CD8-positive, alpha-beta memory T cell (primary cell): ENCODE results near the gene CHST11. TPM values are rescaled to one million over a fixed set of nuclear protein-coding genes. Genes with fewer than 3 reads are reported as not detected.

ENCODE experiments used
- CTCF ChIA-PET: fragments of 350-600 bp; sonication (Branson Sonifier 250); formaldehyde crosslinking; loops from one replicate; lab custom pipeline; 2021; ENCODE audit warnings: antibody characterized with exemption; lab: Charles Lee
- POLR2A ChIA-PET: fragments of 350-600 bp; sonication (Branson Sonifier 250); formaldehyde crosslinking; loops from one replicate; lab custom pipeline; 2021; ENCODE audit warnings: antibody characterized with exemption; lab: Charles Lee
- DNase-seq, 5 donors: peaks; one replicate each; pipeline versions ENCODE4 v3.0.0 to v3.0.0-alpha.2; 2020 to 2022; ENCODE audit warnings: mixed read lengths in 1 of 5
- H3K27ac ChIP-seq: one replicate; pipeline ENCODE4 v1.7.0; 2013; ENCODE audit warnings: low read depth, mild to moderate bottlenecking, low read length, moderate library complexity
- H3K27me3 ChIP-seq: 2 replicates; pipeline ENCODE4 v1.7.0; 2013; ENCODE audit warnings: low read length, mild to moderate bottlenecking; ENCODE audit not compliant: insufficient read depth, poor library complexity, severe bottlenecking
- H3K36me3 ChIP-seq: 2 replicates; pipeline ENCODE4 v1.7.0; 2013; ENCODE audit warnings: mild to moderate bottlenecking, low read length, moderate library complexity; ENCODE audit not compliant: insufficient read depth
- H3K4me1 ChIP-seq: 2 replicates; pipeline ENCODE4 v1.7.0; 2013; ENCODE audit warnings: mild to moderate bottlenecking, low read length, moderate library complexity; ENCODE audit not compliant: insufficient read depth
- H3K4me3 ChIP-seq: 2 replicates; pipeline ENCODE4 v1.7.0; 2013; ENCODE audit warnings: mild to moderate bottlenecking, low read length
- H3K9me3 ChIP-seq: 2 replicates; pipeline ENCODE4 v1.7.0; 2013; ENCODE audit warnings: mild to moderate bottlenecking, low read length
- H3K27ac Mint-ChIP-seq, 8 donors: one replicate each; pipeline ENCODE4 v1.8.0; 2020 to 2021; ENCODE audit warnings: mixed read lengths in 8 of 8, mild to moderate bottlenecking in 6 of 8, inconsistent platforms in 3 of 8, moderate library complexity in 3 of 8
- H3K27me3 Mint-ChIP-seq, 2 donors: one replicate each; pipeline ENCODE4 v1.8.0; 2020 to 2021; ENCODE audit warnings: mixed read lengths in 2 of 2, mild to moderate bottlenecking in 1 of 2, moderate library complexity in 1 of 2
- H3K36me3 Mint-ChIP-seq, 3 donors: one replicate each; pipeline ENCODE4 v1.8.0; 2020 to 2021; ENCODE audit warnings: mixed read lengths in 3 of 3, inconsistent platforms in 1 of 3, mild to moderate bottlenecking in 1 of 3
- H3K4me1 Mint-ChIP-seq, 3 donors: one replicate each; pipeline ENCODE4 v1.8.0; 2020 to 2021; ENCODE audit warnings: mixed read lengths in 3 of 3, inconsistent platforms in 1 of 3, mild to moderate bottlenecking in 1 of 3
- H3K4me3 Mint-ChIP-seq, 7 donors: one replicate each; pipeline ENCODE4 v1.8.0; 2020 to 2021; ENCODE audit warnings: mixed read lengths in 7 of 7, mild to moderate bottlenecking in 6 of 7, moderate library complexity in 4 of 7, inconsistent platforms in 2 of 7
- H3K9me3 Mint-ChIP-seq, 5 donors: one replicate each; pipeline ENCODE4 v1.8.0; 2020 to 2022; ENCODE audit warnings: mixed read lengths in 5 of 5, mild to moderate bottlenecking in 3 of 5, moderate library complexity in 2 of 5, inconsistent platforms in 1 of 5
- polyA plus RNA-seq: library from polyadenylated mRNA; unstranded; fragments of 300-500 nt; fragmentation: Illumina TruSeq; gene quantifications from one replicate; pipeline ENCODE4 v1.2.3, GENCODE V29; 2021
- total RNA-seq, 2 experiments: library from RNA; stranded (reverse); gene quantifications; one replicate each; pipeline ENCODE4 v1.2.3, GENCODE V29; 2021

CHST11 gene
- total and polyA plus RNA-seq, 3 experiments from 2014 or later = 47.8 to 76.8 (median 51.5) TPM

- Mint-ChIP-seq H3K4me1 (peaks cover 77 to 93% (median 82%) of the 10 kb centered on the region in 3 donors), H3K27ac (peak overlapping the region; percentile 68 to 91 (median 78)), H3K36me3 (peaks cover 0 to 7% (median 2%) of the 10 kb centered on the region in 3 donors), H3K9me3 (no peaks in the 10 kb centered on the region), H3K27me3 (peaks cover 0 to 1% of the 10 kb centered on the region in 2 donors), H3K4me3 (peak overlapping the region in 6 of 7 donors; percentile 23 to 79 (median 53))
- CTCF ChIA-PET = interaction anchor here (0.8 to 3.6 kb wide), 4 partner anchors 9 to 357 kb away, joined by 3 to 15 read pairs (median 4); no protein-coding TSS in a partner anchor
- POLR2A ChIA-PET = no interaction called here
- Histone ChIP-seq H3K36me3 (no peaks in the 10 kb centered on the region), H3K9me3 (no peaks in the 10 kb centered on the region), H3K4me3 (no peak overlapping the region), H3K27ac (no peak overlapping the region), H3K4me1 (peaks cover 51% of the 10 kb centered on the region), H3K27me3 (no peaks in the 10 kb centered on the region)
- no peak for DNase-seq
Observed at GRCh38 chr12:104738776-104739642, 282.3 kb downstream of the CHST11 start.

GRCh38 chr12:104740668-104741067 lies 283.9 kb downstream of the CHST11 start:
- no peak for DNase-seq
- Histone ChIP-seq H3K36me3 (no peaks in the 10 kb centered on the region), H3K27ac (no peak overlapping the region), H3K4me1 (peaks cover 42% of the 10 kb centered on the region), H3K27me3 (no peaks in the 10 kb centered on the region), H3K4me3 (peak overlapping the region; percentile 16), H3K9me3 (no peaks in the 10 kb centered on the region)
- Mint-ChIP-seq H3K4me3 (peak overlapping the region; percentile 1 to 87 (median 74)), H3K9me3 (no peaks in the 10 kb centered on the region), H3K27ac (peak overlapping the region; percentile 69 to 95 (median 88)), H3K36me3 (peaks cover 0 to 7% (median 2%) of the 10 kb centered on the region in 3 donors), H3K4me1 (peaks cover 77 to 93% (median 81%) of the 10 kb centered on the region in 3 donors), H3K27me3 (peaks cover 0 to 1% of the 10 kb centered on the region in 2 donors)
- ChIA-PET CTCF (interaction anchor here (1.7 to 3.6 kb wide), 4 partner anchors 10 to 359 kb away, joined by 4 to 15 read pairs (median 4); no protein-coding TSS in a partner anchor), POLR2A (no interaction called here)

- H3K36me3 Mint-ChIP-seq = peaks cover 0 to 7% (median 2%) of the 10 kb centered on the region in 3 donors
- peaks cover 77 to 93% (median 81%) of the 10 kb centered on the region in 3 donors for H3K4me1 Mint-ChIP-seq
- H3K36me3 ChIP-seq = no peaks in the 10 kb centered on the region
- no peaks in the 10 kb centered on the region for H3K27me3 ChIP-seq
- CTCF ChIA-PET = interaction anchor here (1.7 to 3.6 kb wide), 4 partner anchors 11 to 359 kb away, joined by 4 to 15 read pairs (median 4); no protein-coding TSS in a partner anchor
- H3K4me3 ChIP-seq = peak overlapping the region; percentile 16
- no peaks in the 10 kb centered on the region for H3K9me3 ChIP-seq
- peak overlapping the region; percentile 1 to 87 (median 74) for H3K4me3 Mint-ChIP-seq
- H3K4me1 ChIP-seq = peaks cover 39% of the 10 kb centered on the region
- DNase-seq = no peak
- H3K27ac ChIP-seq = no peak overlapping the region
- POLR2A ChIA-PET = no interaction called here
- peak overlapping the region; percentile 69 to 95 (median 88) for H3K27ac Mint-ChIP-seq
- peaks cover 0 to under 1% of the 10 kb centered on the region in 2 donors for H3K27me3 Mint-ChIP-seq
- H3K9me3 Mint-ChIP-seq = no peaks in the 10 kb centered on the region
Observed at GRCh38 chr12:104741077-104741476, 284.3 kb downstream of the CHST11 start.

- no peaks in the 10 kb centered on the region for H3K27me3 ChIP-seq
- Mint-ChIP-seq H3K4me1 (peaks cover 78 to 93% (median 81%) of the 10 kb centered on the region in 3 donors), H3K27ac (peak overlapping the region in 5 of 8 donors; percentile 63 to 95 (median 86)), H3K36me3 (peaks cover 0 to 7% (median 2%) of the 10 kb centered on the region in 3 donors), H3K9me3 (no peaks in the 10 kb centered on the region), H3K27me3 (no peaks in the 10 kb centered on the region), H3K4me3 (peak overlapping the region in 4 of 7 donors; percentile 3 to 78 (median 74))
- no peak overlapping the region for H3K4me3 ChIP-seq
- H3K9me3 ChIP-seq = no peaks in the 10 kb centered on the region
- H3K36me3 ChIP-seq = no peaks in the 10 kb centered on the region
- no peak overlapping the region for H3K27ac ChIP-seq
- H3K4me1 ChIP-seq = peaks cover 40% of the 10 kb centered on the region
- ChIA-PET POLR2A (interaction anchor here (0.6 kb wide), 1 partner anchor 24 kb away, joined by 3 read pairs; no protein-coding TSS in a partner anchor), CTCF (interaction anchor here (1.9 to 3.6 kb wide), 2 partner anchors 23 to 360 kb away, joined by 5 to 15 read pairs; no protein-coding TSS in a partner anchor)
- DNase-seq = no peak
Observed at GRCh38 chr12:104741497-104742367, 285.0 kb downstream of the CHST11 start.

- ChIA-PET POLR2A (no interaction called here), CTCF (interaction anchor here (0.7 kb wide), 1 partner anchor 146 kb away, joined by 3 read pairs; no protein-coding TSS in a partner anchor)
- Histone ChIP-seq H3K27me3 (no peaks in the 10 kb centered on the region), H3K27ac (no peak overlapping the region), H3K36me3 (no peaks in the 10 kb centered on the region), H3K9me3 (no peaks in the 10 kb centered on the region), H3K4me1 (peaks cover 48% of the 10 kb centered on the region), H3K4me3 (no peak overlapping the region)
- Mint-ChIP-seq H3K9me3 (no peaks in the 10 kb centered on the region), H3K4me1 (peaks cover 78 to 93% (median 81%) of the 10 kb centered on the region in 3 donors), H3K27ac (peak overlapping the region in 5 of 8 donors; percentile 24 to 48 (median 31)), H3K36me3 (peaks cover 0 to 7% (median 2%) of the 10 kb centered on the region in 3 donors), H3K27me3 (no peaks in the 10 kb centered on the region), H3K4me3 (no peak overlapping the region)
- DNase-seq = no peak
Observed at GRCh38 chr12:104742551-104743201, 285.9 kb downstream of the CHST11 start.

- Mint-ChIP-seq H3K27me3 (no peaks in the 10 kb centered on the region), H3K27ac (peak overlapping the region in 3 of 8 donors; percentile 31 to 48 (median 40)), H3K36me3 (peaks cover 0 to 7% (median 2%) of the 10 kb centered on the region in 3 donors), H3K9me3 (no peaks in the 10 kb centered on the region), H3K4me3 (no peak overlapping the region), H3K4me1 (peaks cover 78 to 93% (median 81%) of the 10 kb centered on the region in 3 donors)
- Histone ChIP-seq H3K9me3 (no peaks in the 10 kb centered on the region), H3K27me3 (no peaks in the 10 kb centered on the region), H3K4me3 (no peak overlapping the region), H3K4me1 (peaks cover 48% of the 10 kb centered on the region), H3K36me3 (no peaks in the 10 kb centered on the region), H3K27ac (no peak overlapping the region)
- DNase-seq = no peak
- POLR2A ChIA-PET = no interaction called here
- CTCF ChIA-PET = interaction anchor here (0.7 kb wide), 1 partner anchor 146 kb away, joined by 3 read pairs; no protein-coding TSS in a partner anchor
Observed at GRCh38 chr12:104743202-104743580, 286.4 kb downstream of the CHST11 start.
